Measurements from ENCODE around the gene COL24A1.

COL24A1 gene

DNA sequence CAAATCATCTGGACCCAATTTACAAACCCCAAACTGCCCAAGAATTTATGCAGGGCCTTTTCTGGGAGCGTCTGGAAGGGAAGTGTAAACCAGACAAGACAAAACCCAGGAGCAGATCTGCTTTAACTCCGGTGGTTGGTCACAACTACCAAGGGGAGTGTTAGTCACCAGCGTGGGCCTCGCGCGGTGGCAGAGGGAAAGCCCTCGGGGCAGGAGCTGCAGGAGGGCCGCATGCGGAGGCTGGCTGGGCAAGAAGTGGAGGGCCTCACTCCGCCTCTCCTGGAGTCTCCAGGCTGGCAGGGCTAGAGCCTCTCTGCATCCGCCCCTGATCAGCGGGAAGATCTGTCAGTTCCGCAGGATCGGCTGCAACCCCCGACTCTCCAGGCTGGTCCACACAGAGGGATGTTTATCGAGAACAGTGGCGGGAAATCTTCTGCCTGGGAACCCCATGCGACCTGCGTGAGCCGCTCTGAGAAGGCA, 2.0 kb downstream of the COL24A1 start:
- in situ Hi-C loops (cut with HindIII; ENCODE audit: low sequenced_read_pairs): no loop called here
- peak overlapping the region; percentile 33 for H3K4me3 ChIP-seq (ENCODE audit: low read depth, low read length)
- TF ChIP-seq, protein P1, sequence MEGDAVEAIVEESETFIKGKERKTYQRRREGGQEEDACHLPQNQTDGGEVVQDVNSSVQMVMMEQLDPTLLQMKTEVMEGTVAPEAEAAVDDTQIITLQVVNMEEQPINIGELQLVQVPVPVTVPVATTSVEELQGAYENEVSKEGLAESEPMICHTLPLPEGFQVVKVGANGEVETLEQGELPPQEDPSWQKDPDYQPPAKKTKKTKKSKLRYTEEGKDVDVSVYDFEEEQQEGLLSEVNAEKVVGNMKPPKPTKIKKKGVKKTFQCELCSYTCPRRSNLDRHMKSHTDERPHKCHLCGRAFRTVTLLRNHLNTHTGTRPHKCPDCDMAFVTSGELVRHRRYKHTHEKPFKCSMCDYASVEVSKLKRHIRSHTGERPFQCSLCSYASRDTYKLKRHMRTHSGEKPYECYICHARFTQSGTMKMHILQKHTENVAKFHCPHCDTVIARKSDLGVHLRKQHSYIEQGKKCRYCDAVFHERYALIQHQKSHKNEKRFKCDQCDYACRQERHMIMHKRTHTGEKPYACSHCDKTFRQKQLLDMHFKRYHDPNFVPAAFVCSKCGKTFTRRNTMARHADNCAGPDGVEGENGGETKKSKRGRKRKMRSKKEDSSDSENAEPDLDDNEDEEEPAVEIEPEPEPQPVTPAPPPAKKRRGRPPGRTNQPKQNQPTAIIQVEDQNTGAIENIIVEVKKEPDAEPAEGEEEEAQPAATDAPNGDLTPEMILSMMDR (IDR thresholded peaks at IDR 0.05; ENCODE audit: low read depth, low read length): no peak
- DNase-seq (ENCODE audit: low read depth, low spot score): no peak

DNA sequence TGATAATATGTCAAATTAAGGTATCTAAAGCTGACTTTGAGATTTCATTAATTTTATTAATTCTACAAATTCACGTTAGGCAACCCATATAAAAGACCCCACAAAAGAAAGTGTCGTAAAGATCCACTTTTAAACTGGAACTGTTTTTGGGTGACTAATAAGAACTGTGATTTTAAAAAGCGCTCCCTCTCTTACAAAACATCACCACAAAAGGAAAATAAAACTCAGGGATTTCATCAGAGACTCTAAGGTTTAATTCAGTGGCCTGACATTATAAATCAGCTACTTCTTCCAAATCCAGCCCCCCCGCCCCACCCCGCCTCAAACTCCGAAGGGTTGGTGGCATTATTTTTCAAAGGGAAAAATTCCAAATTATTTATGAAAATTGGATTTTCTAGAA, 2.7 kb downstream of the COL24A1 start:
- DNase-seq (ENCODE audit: low read depth, low spot score): no peak
- in situ Hi-C loops (cut with HindIII; ENCODE audit: low sequenced_read_pairs): no loop called here
- TF ChIP-seq, protein P1 (IDR thresholded peaks at IDR 0.05; ENCODE audit: low read depth, low read length): no peak
- no peak overlapping the region for H3K4me3 ChIP-seq (ENCODE audit: low read depth, low read length)

- in situ Hi-C loops (cut with HindIII; ENCODE audit: low sequenced_read_pairs): no loop called here
- TF ChIP-seq, protein P1 (IDR thresholded peaks at IDR 0.05; ENCODE audit: low read depth, low read length): no peak
- no peak overlapping the region for H3K4me3 ChIP-seq (ENCODE audit: low read depth, low read length)
- DNase-seq (ENCODE audit: low read depth, low spot score): no peak
Measured at GRCh38 chr1:86152887-86153286, 3.7 kb downstream of the COL24A1 start.

DNA sequence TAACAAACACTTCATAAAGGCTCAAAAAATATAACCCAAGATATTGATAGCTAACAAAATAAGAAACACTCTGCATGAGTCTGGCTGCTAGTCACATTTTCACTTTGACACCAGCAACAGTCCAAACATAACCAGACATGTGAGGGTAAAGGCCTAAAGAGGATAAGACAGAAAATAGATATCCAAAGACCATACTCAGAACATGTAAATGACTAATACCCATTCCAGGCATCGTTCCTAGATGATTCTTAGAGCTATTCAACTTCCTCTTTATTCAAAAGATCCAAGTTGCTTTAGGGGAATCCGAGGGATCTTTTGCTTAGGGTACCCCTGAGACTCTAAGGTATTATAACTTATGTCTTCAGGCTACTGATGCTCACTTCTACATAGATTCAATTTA, 5.1 kb downstream of the COL24A1 start:
- peak; percentile 54 for DNase-seq (ENCODE audit: low read depth, low spot score)
- in situ Hi-C loops (cut with HindIII; ENCODE audit: low sequenced_read_pairs): no loop called here
- TF ChIP-seq, protein P1 (IDR thresholded peaks at IDR 0.05; ENCODE audit: low read depth, low read length): no peak
- no peak overlapping the region for H3K4me3 ChIP-seq (ENCODE audit: low read depth, low read length)

GRCh38 chr1:86150553-86151055, 6.0 kb downstream of the COL24A1 start:
- DNase-seq (ENCODE audit: low read depth, low spot score): no peak
- TF ChIP-seq, protein P1 (IDR thresholded peaks at IDR 0.05; ENCODE audit: low read depth, low read length): no peak
- H3K4me3 ChIP-seq (ENCODE audit: low read depth, low read length): no peak overlapping the region
- in situ Hi-C loops (cut with HindIII; ENCODE audit: low sequenced_read_pairs): no loop called here

GRCh38 chr1:86149591-86149990, 7.0 kb downstream of the COL24A1 start:
- H3K4me3 ChIP-seq (ENCODE audit: low read depth, low read length): no peak overlapping the region
- in situ Hi-C loops (cut with HindIII; ENCODE audit: low sequenced_read_pairs): no loop called here
- TF ChIP-seq, protein P1 (IDR thresholded peaks at IDR 0.05; ENCODE audit: low read depth, low read length): no peak
- no peak for DNase-seq (ENCODE audit: low read depth, low spot score)

GRCh38 chr1:86147755-86148154, 8.8 kb downstream of the COL24A1 start:
- no peak for DNase-seq (ENCODE audit: low read depth, low spot score)
- in situ Hi-C loops (cut with HindIII; ENCODE audit: low sequenced_read_pairs): no loop called here
- TF ChIP-seq, protein P1 (IDR thresholded peaks at IDR 0.05; ENCODE audit: low read depth, low read length): no peak
- no peak overlapping the region for H3K4me3 ChIP-seq (ENCODE audit: low read depth, low read length)

All from astrocyte of the spinal cord (primary cell).